GM23248 (cell line): Measurements from ENCODE around the gene PLCH1.

Source experiments
- EZH2 ChIP-seq: fragments of 200-600 bp; sonication (generic); IDR thresholded peaks from 2 replicates; pipeline ENCODE4 v1.6.1; 2018; ENCODE audit warnings: antibody characterized with exemption, mild to moderate bottlenecking; ENCODE audit not compliant: insufficient read depth, poor library complexity, severe bottlenecking
- EZH2phosphoT487 ChIP-seq: fragments of 200-600 bp; sonication (generic); IDR thresholded peaks from 2 replicates; pipeline ENCODE4 v1.6.1; 2018; ENCODE audit warnings: antibody characterized with exemption, moderate library complexity, mild to moderate bottlenecking, low read depth; ENCODE audit not compliant: insufficient read depth

DNA sequence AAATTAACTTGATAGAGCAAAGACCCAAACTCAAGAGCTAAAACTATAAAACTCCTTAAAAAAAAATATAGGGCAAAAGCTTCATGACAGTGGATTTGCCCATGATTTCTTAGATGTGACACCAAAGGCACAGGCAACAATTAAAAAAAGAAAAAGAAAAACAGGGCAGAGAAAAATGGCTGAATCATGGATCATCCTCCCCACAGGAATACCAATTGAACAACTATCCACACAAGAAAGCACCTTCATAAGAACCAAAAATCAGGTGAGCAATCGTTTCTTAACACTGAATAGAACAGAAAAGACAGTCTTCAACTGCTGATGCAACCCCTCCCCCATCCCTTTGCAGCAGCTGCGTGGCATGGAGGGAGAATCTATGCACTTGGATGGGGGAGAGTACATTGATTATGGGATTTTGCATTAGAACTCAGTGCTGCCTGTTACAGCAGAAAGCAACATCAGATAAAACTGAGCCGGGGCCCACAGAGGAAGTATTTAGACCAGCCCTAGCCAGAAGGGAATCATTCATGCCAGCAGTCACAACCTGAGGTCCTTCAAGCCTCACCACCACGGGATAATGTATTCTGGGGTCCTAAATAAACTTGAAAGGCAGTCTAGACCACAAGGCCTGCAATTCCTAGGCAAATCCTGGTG is 45.5 kb upstream of the PLCH1 start:
- no peak for TF ChIP-seq EZH2phosphoT487
- TF ChIP-seq EZH2: no peak
